ENCODE data around the gene LENEP.

The LENEP gene

DNA sequence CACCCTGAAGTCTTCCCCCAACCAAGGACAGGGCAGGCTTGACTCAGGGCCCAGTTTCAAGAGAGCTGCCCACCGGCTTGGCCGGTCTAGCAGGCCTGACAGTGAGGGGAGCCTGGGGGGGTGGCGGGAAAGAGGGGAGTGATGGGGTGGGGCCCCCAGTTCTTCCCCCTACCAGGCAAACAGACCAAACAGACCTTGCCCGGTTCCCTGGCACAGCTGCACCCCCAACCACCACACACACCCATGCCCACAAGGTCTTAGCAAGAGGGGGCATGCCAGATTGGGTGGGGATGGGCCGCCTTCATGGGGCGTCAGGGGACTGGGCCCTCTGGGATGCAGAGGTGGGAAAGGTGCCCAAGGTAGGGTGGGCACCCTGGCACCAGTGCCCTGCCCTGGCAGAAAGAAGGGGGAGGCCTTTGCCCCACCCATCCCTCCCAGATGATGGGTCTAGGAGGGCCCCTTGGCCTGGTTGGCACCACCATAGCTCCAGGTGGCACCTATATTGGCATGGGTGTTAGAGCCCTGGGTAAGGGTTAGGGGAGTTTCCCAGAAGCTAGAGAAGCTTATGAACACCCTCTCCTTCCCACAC, 18.1 kb downstream of the LENEP start:
- FAIRE-seq: no peak

DNA sequence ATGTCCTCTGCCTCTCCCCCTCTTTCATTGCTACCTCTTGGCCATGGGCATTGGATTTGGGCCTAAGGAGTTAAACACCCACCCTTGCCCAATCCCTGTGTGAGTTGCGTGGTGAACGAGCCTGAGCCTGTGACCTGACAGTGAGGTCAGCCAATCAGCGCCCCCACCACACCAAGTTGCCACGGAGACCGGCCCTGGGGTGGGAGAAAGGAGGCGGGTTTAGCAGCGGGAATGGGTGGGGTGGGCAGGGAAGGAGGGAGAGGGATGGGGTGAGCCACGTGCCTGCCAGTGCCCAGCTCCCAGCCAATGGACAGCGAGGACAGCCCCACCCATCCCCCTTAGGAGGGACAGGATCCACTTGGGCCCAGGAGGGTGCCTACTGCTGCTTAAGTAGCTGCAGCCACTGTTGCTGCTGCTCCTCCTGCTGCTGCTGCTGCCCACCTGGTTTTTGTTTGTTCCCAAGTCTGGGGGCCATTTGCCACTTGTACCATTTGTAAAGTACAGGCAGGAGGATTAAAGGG, 18.7 kb downstream of the LENEP start:
- FAIRE-seq: no peak

DNA sequence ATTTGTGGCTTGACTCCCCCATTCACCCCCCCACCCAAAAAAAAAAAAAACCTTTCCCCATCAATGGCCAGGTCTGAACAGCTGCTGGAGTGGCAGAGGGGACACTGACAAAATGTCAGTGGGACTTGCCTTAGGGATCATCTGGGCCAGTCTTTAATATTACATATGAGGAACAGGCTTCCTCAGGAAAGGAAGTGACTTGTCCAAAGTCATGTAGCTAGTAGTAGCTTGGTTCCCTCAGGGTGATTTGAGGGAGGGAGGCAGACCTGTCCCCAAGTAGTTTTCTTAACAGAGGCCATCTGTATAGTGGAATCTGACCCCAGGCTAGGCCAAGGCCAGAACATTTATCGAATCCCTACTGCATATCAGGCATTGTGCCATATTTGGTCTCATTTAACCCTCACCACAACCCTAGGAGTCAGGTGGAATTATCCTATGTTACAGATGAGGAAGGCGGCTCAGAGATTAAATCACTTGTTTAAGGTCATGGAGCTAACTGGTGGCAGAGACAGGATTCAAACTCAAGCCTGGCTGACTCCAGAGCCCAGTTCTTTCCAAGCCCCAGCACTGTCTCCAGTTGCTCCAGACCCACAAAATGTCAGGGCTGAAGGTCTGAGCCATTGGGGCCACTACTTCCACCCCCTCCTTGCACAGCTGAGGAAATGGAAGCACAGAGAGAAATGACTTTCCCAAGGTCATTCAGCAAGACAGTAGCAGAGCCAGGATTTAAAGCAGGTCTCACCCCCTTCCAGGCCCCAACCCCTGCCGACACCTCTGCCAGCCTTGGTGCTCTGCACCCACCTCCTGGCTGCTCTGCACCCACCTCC, 19.6 kb downstream of the LENEP start:
- no peak for FAIRE-seq

DNA sequence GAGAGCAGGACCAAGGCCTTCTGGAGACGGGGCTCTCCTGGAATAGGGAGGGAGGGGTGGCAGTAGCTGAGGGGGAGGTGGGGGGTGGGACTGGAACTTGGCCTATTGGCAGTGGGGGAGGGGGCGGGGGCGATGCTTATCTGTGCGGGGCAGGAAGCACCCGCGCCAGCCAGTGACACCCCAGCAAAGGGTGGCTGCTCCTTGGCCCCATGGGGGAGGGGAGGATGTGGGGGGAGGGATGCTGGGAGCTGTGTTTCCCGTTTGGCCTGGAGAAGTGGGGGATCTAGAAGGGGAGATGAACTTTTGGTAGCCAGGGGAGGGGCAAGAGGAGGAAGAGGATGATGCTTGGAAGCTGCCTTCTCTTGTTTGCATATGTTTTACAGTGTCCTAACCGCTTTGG, 20.2 kb downstream of the LENEP start:
- no peak for FAIRE-seq

DNA sequence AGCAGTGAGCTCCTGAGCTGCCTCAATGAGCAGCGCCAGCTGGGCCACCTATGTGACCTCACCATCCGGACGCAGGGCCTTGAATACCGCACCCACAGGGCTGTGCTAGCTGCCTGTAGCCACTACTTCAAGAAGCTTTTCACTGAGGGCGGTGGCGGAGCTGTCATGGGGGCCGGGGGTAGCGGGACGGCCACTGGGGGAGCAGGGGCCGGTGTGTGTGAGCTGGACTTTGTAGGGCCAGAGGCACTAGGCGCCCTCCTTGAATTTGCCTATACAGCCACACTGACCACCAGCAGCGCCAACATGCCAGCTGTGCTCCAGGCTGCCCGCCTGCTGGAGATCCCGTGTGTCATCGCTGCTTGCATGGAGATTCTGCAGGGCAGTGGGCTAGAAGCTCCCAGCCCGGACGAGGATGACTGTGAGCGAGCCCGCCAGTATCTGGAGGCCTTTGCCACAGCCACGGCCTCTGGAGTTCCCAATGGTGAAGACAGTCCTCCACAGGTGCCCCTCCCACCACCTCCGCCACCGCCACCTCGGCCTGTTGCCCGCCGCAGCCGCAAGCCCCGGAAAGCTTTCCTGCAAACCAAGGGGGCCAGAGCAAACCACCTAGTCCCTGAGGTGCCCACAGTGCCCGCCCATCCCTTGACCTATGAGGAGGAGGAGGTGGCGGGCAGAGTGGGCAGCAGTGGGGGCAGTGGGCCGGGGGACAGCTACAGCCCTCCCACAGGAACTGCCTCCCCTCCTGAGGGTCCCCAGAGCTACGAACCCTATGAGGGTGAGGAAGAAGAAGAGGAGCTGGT, 21.5 kb downstream of the LENEP start:
- no peak for FAIRE-seq

DNA sequence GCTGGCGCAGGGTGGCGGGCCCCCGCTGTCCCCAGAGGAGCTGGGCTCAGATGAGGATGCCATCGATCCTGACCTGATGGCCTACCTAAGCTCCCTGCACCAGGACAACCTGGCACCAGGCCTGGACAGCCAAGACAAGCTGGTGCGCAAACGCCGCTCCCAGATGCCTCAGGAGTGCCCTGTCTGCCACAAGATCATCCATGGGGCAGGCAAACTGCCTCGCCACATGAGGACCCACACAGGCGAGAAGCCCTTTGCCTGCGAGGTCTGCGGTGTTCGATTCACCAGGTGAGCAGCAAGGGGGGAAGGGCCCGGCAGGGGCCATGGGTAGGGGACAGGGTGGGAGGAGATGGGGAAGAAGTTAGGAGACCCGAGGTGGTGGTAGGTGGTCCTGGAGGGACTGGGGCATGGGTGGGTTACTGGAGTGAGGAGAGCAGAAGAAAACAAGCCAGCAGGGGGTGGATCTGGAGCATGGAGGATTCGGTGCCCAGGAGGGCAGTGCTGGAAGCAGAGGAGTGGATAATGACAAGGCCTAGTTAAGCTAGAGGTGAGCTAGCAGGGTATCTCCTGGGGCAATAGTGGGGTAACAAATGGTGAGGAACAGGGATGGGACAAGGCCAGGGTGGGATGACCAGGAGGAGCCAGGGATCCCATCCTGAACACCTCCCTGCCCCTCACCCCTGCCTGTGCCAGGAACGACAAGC, 22.3 kb downstream of the LENEP start:
- no peak for FAIRE-seq

DNA sequence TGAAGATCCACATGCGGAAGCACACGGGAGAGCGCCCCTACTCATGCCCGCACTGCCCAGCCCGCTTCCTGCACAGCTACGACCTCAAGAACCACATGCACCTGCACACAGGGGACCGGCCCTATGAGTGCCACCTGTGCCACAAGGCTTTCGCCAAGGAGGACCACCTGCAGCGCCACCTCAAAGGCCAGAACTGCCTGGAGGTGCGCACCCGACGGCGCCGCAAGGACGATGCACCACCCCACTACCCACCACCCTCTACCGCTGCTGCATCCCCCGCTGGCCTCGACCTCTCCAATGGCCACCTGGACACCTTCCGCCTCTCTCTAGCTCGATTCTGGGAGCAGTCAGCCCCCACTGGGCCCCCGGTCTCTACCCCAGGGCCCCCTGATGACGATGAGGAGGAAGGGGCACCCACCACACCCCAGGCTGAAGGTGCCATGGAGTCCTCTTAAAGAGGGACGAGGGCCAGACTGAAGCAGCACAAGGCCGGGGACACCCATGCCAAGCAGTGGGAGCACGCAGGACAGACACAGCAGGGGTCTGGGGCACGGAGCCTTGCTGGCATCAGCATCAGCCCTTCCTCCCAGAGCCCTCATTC, 22.9 kb downstream of the LENEP start:
- no peak for FAIRE-seq

DNA sequence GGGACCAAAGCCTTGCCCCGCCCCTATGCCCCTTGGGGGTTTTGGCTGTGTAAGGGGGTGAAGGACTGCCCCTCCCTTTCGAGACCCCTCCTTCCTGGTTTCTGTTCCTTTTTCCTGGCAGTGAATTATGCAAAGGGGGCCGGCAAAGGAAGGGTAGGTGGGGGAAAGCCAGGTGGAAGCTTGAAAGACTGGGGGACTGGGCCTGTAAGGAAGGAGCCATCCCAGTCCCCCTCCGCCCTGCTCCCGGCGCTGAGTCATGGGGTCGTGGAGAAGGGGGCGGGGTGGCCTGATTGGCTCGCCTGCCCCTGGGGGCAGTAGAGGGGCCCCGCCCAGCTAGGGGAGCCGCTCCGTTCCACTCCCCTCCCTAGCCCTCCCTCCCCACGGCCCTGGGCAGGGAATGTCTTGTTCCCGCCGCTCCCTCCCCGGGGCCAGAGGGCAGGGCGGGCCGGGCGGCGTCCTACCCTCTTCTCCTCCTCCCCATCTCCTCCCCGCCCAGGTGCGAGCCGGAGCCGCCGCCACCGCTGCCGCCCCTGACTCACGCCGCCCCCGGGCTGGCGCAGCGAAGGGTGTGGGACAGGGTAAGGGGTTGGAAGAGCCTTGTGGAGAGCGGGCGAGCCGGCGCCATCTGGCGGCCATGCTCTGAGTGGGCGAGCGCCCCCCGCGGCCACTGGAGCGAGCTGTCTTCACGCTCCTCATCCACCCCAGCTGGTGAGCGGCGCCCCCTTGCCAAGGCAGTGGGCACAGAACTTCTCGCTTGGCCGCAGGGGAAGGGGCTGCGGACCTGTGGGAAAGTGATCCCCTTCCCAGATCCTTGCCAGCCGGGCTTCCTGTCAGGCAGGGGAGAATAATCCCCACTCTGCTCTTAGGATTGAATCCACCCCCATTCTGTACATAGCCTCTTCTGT, 23.9 kb downstream of the LENEP start:
- no peak for FAIRE-seq

DNA sequence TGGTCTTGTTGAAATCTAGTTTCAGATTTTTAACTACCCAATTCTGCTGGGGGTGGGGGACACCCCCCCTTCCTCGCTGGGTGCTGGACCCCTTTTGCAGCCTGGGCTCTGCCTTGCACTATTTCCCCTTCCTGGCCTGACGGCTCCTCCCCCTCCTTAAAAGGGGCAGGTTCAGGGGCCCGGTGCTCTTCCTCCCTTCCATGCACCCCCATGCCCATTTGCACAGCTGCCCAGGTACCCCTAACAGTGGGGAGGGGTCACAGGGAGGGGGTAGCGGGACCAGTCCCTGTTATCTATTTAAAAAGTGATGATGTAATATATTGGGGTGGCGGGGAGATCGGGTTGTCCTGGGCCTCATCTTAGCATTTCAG, 24.5 kb downstream of the LENEP start:
- FAIRE-seq: no peak

DNA sequence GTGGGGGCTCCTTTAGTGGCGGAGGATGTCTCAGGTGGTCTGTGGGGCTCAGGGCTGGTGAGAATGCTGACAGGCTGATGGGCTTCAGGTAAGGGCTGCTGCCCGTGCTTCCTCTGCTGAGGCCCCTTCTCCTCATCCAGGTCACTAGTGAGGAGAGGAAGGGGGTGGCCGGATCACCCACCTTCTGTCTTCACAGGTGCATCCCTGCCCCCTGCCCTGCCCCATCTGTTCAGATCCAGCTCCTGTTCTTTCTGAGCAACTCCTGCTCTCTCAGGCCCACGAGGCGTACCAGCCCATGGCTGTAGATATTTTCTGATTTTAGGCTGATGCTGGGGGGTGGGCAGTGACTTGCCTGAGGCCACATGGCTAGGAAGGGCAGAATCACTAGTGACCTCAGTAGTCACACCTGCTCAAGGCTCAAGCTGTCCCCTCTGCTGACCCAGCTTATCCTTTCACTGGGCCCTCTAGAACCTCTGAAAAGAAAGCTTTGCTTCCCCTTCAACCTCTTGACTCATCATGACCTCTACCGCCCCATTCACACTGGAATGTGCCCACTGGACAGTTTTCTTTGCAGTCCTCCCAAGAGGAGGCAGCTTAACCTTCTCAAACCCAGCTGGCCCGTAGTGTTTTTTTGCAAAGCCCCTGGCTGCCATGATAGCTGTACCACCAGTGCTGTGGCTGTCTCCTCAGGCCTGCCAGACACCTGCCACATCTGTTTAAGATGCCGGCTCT, 25.4 kb downstream of the LENEP start:
- no peak for FAIRE-seq

DNA sequence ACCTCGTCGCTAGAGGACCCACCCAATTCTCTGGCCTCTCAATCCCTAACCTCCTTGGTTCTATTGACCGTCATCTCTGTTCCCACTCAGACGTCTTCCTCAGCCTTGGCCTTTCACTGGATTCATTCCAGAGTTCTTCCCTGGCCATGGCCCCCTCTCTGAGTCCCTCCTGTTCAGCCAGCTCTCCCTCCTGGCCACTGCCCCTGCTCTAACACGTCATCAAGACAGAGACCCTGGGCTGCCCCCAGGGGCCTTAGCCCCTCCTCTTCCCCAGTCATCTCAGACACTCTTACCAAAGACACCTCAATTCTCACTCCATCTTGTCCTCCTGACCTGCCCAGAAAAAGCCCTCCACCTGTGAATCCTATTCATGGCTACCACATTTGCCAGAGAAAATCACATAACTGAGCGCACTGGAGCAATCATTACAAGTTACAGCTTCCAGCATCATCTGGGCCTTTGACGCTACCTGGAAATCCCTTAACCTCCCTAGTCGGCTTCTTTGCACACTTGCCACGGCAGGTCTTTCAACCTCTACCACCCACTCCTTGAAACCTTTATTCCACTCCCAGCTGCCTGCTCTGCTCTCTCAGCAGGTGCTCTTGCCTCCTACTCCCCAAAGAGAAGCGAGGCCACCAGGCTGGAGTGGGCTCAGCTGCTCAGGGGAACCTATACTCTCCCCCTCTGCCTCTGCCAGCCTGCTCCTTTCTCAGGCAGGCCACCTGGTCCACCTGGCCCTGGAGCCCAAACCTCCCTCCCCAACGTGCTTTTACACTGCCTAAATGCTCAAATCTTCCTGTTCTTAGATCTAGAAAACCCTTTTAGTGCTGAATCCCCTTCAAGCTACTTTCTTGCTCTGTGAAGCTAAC, 26.2 kb downstream of the LENEP start:
- FAIRE-seq: no peak

DNA sequence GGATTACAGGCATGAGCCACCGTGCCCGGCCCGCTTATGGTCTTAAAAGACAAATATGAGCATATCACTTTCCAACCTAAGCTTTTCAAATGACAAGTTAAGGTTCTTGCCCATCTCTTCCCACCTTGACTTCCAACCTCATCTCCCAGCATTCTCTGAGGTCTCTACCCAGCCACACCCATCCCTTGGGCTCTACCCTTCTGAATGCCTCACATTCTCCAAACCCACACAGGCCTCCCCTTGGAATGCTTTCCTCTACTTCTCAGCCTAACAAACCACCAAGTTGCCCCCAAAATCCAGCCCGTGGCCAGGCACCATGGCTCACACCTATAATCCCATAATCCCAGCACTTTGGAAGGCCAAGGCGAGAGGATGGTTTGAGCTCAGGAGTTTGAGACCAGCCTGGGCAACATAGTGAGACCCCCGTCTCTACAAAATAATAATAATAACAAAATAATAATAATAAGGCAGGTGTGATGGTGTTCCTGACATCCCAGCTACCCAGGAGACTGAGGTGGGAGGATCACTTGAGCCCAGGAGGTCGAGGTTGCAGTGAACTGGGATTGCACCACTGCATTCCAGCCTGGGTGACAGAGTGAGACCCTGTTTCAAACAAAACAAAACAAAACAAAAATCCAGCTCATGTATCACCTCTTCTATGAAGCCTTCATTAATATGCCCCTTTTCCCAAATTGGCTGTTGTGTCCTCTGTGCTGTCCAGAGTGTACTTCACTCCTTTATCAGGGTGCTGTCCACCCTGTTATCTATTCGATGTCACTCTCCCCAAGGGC, 28.9 kb downstream of the LENEP start:
- no peak for FAIRE-seq

DNA sequence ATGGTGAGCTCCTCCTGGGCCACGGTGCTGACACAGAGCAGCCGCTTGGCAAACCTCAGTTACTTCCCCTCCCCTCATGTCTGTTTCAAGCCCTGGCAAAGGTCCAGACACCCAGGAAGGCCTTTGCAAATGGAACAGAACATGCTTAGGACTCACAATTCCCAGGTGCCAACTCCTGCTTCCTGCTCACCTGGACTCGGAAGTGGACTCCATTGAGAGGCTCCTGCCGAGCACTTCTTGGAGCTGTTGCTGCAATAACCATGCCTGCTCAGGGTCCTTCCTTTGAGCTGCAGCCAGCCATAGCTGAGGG, 29.5 kb downstream of the LENEP start:
- no peak for FAIRE-seq

DNA sequence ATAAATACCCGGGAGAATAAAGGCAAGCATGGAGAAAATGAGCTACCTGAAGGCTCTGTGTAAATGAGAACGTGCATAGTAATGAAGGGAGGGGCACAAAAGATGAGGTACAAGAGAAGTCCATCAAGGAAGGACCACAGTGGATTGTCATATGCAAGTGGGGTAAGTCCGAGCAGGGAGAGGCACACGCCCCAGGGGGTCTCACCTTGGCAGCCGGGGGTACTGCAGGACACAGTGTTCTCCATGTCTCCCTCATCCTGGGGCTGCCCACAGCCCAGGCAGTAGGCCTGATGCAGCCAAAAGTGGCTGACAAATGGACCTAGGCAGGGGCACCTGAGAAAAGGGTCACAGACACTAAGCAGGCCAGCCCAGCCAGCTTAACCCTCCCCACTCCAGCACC, 30.2 kb downstream of the LENEP start:
- FAIRE-seq: no peak

DNA sequence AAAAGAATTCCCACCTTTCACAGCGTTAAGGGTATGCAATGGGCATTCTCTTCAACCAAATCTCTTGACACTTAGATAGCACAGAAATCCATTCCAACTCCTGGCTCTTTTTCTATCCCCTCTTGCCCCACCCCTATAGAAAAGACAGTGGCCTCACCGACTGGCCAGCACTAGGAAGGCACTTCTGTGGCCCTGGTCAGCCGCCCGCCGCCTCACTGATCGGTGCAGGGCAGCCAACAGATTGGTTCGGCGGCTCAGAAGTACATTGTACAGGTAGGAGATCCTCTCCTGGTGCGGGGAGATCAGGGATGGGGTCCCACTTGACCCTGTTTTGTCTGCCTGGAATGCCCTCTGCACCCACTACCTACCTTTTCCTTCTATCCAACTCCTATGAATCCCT, 30.9 kb downstream of the LENEP start:
- FAIRE-seq: no peak

DNA sequence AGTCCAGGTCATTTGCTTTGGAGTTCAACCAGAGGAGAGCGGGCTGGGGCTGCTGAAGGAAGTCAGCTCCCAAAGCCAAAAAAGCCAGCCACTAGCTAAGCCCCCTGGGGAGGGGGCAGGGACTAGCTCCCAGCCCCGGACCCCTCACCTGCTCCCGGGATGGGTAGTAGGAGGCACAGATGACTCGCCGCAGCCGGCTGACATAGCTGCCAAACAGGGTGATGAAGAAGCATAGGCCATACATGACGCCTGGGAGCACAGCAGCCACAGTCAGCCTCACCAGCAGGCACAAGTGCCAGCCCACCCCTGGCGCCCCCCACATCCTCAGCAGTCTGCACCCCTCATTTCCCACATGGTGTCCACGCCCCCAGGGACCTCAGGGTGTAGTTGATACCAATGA, 32.8 kb downstream of the LENEP start:
- FAIRE-seq: no peak

DNA sequence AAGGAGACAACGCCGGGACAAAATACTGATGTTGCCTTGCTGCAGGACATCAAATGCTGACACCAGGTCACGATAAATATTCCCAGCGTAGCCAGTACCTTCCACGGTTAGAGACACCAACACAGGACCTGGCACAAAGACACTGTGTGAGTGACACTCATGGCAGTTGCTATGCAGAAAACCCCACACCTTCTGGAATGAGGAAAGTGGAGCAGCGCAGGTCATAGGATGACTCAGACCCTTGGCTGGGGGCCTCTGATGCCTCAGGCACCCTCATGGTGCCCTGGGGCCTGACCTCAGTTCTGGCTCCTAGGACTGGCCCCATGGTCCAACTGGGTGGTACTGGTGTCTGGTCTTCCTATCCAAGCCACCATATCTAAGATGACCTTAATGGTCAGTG, 33.2 kb downstream of the LENEP start:
- no peak for FAIRE-seq

DNA sequence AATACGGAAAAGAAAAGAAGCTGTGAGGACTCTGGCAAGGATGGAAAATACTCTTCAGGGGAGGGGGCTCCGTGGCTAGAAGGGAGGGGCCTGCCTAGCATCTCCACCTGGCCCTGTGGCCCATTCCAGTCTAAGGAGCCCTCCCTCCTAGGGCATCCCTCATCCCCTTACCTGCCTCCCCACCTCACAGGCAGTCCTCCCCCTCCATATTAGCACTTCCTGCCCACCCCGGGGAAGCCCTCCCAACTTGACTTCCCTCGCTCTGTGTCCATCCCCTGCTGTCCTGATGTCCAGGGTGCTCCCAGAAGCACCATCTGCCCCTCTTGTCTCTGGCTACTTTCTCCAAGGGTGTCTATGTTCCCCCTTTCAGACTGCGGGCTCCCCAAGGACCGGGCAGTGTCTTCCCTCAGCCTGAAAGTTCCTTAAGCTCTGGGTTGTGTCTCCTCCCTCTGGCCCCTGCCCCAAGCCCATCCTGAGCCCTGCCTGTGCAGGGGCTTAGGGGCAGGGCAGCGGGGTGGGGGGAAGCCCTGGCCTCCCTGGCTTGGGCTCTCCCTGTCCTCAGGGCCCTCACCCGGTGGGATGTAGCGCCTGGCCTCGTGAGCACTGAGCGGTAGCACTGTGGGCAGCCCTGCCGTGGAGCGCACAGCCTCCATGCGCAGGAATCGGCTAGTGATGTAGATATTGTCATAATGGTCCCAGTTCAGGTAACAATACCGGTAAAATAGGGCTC, 36.3 kb downstream of the LENEP start:
- no peak for FAIRE-seq
